Lower lobe of right lung (tissue), 2 donors: ENCODE data around the gene LAMA3. TPM values are rescaled to one million over a fixed set of nuclear protein-coding genes. Genes with fewer than 3 reads are reported as not detected.

Source experiments
- ATAC-seq, 2 donors: fragments of 200-7000 bp; cut with Tn5 transposase; one replicate each; pipeline ENCODE4 v1.9.1; 2020 to 2022; ENCODE audit warnings: mild to moderate bottlenecking in 2 of 2, moderate library complexity in 2 of 2
- DNase-seq: peaks from one replicate; pipeline ENCODE4 v3.0.0-alpha.2; 2020
- H3K27ac ChIP-seq: fragments of 200-600 bp; one replicate; pipeline ENCODE4 v1.8.0; 2022
- H3K27me3 ChIP-seq: fragments of 200-600 bp; one replicate; pipeline ENCODE4 v1.8.0; 2022; ENCODE audit warnings: low read depth
- H3K36me3 ChIP-seq: fragments of 200-600 bp; one replicate; pipeline ENCODE4 v1.8.0; 2022; ENCODE audit warnings: mild to moderate bottlenecking
- H3K4me1 ChIP-seq: fragments of 200-600 bp; one replicate; pipeline ENCODE4 v1.8.0; 2022
- H3K4me3 ChIP-seq: fragments of 200-600 bp; one replicate; pipeline ENCODE4 v1.8.0; 2022; ENCODE audit warnings: mild to moderate bottlenecking
- H3K9me3 ChIP-seq: fragments of 200-600 bp; one replicate; pipeline ENCODE4 v1.8.0; 2022
- CTCF ChIP-seq: fragments of 200-600 bp; IDR thresholded peaks from one replicate; pipeline ENCODE4 v1.8.0; 2022; ENCODE audit warnings: antibody characterized with exemption, mild to moderate bottlenecking
- intact Hi-C: fragments of 100-400 bp; cut with DNase I; formaldehyde crosslinking; loops from one replicate; pipeline ENCODE4 v1.11.0; 2022
- total RNA-seq: library from RNA; stranded (reverse); fragmentation: NEBNext Ultra II Directional; extraction: Animal tissue kit (Norgen Biotek cat#: 25700); gene quantifications from one replicate; pipeline ENCODE4 v1.2.1, GENCODE V29; 2021
- donor health status: DM: no; HTN: yes; CAD: no; lungs with severe emphysema.

LAMA3 gene
- total RNA-seq, 1 donor from 2014 or later = 89.1 TPM

- no peak for TF ChIP-seq CTCF
- intact Hi-C loops = no loop called here
- Histone ChIP-seq H3K27ac (no peak overlapping the region), H3K27me3 (no peaks in the 10 kb centered on the region), H3K9me3 (no peaks in the 10 kb centered on the region), H3K4me1 (peaks cover 13% of the 10 kb centered on the region), H3K4me3 (no peak overlapping the region), H3K36me3 (peaks cover 5% of the 10 kb centered on the region)
- DNase-seq (no peak), ATAC-seq (no peak)
These were observed 200.7 kb downstream of the LAMA3 start for GRCh38 chr18:23889907-23890306.

DNA sequence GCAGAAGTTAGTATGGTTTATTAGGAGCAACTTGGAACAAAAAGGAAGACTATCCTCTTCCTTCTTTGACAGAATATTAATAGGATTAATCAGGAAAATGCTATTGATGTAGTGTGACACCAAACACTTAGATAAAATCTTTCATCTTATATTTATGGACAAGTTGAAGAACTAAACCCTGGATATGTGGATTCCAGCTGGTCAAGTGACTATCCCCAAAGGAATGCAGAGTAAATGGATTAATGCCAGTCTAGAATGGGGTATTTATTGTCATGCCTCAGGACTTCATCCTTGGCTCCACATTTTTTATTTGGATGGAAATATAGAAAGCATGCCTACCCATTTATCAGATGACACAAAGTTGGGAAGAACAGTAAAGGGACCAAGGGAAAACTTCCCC, 201.3 kb downstream of the LAMA3 start:
- DNase-seq = no peak
- Histone ChIP-seq H3K9me3 (no peaks in the 10 kb centered on the region), H3K27me3 (no peaks in the 10 kb centered on the region), H3K4me1 (peaks cover 8% of the 10 kb centered on the region), H3K27ac (no peak overlapping the region), H3K4me3 (no peak overlapping the region), H3K36me3 (peaks cover 5% of the 10 kb centered on the region)
- intact Hi-C loops = no loop called here
- TF ChIP-seq CTCF = no peak
- no peak for ATAC-seq

DNA sequence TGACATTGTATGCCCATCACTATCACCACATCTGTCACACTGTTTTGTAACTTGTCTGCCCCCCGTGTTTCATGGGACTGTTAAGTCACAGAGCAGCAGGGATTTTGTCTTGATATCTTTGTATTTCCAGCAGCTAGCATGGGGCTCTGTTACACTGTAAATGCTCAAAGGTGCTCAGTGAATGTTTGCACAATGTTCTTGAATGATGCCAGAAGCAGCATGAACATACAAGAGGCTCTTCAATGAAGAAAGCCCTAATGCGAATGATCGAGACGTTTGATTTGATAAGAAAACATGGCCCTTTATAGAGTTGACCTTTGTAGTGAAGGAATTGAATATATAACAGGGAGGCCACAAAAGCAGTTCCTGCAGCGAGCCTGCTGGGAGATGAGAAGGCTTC, 204.4 kb downstream of the LAMA3 start:
- Histone ChIP-seq H3K27me3 (no peaks in the 10 kb centered on the region), H3K9me3 (no peaks in the 10 kb centered on the region), H3K4me3 (no peak overlapping the region), H3K36me3 (peaks cover 5% of the 10 kb centered on the region), H3K27ac (no peak overlapping the region), H3K4me1 (no peaks in the 10 kb centered on the region)
- intact Hi-C loops = no loop called here
- DNase-seq (no peak), ATAC-seq (peak; percentile 54 to 70)
- TF ChIP-seq CTCF = no peak

DNA sequence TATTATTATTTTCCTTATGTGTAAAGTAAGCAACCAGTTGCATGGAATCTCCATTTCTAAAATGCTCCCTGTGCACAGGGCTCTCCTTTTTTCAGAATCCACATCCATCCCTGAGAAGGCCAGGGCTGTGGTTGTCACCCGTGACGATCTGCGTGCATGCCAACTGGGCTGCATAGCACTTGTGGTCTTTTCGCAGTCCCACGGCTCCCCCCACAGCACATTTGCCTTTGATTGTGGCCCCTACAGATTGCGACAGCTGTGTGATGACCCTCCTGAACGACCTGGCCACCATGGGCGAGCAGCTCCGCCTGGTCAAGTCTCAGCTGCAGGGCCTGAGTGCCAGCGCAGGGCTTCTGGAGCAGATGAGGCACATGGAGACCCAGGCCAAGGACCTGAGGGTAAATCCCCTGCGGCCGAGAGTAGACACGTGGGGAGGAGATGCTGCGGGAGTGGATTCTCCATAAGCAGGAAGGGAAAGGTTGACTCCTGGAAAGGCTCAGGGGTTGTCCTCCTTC, 205.5 kb downstream of the LAMA3 start:
- no peak for DNase-seq
- intact Hi-C loops = no loop called here
- Histone ChIP-seq H3K27me3 (no peaks in the 10 kb centered on the region), H3K9me3 (no peaks in the 10 kb centered on the region), H3K36me3 (peaks cover 5% of the 10 kb centered on the region), H3K27ac (no peak overlapping the region), H3K4me1 (no peaks in the 10 kb centered on the region), H3K4me3 (no peak overlapping the region)
- TF ChIP-seq CTCF = no peak
- no peak for ATAC-seq

GRCh38 chr18:23897291-23897690, 208.0 kb downstream of the LAMA3 start:
- H3K4me1 ChIP-seq = peaks cover 7% of the 10 kb centered on the region
- intact Hi-C loops = no loop called here
- no peak overlapping the region for H3K27ac ChIP-seq
- H3K4me3 ChIP-seq = no peak overlapping the region
- H3K27me3 ChIP-seq = no peaks in the 10 kb centered on the region
- peak in 1 of 2 donors; percentile 66 for ATAC-seq
- no peaks in the 10 kb centered on the region for H3K9me3 ChIP-seq
- no peaks in the 10 kb centered on the region for H3K36me3 ChIP-seq
- TF ChIP-seq CTCF = no peak
- no peak for DNase-seq

DNA sequence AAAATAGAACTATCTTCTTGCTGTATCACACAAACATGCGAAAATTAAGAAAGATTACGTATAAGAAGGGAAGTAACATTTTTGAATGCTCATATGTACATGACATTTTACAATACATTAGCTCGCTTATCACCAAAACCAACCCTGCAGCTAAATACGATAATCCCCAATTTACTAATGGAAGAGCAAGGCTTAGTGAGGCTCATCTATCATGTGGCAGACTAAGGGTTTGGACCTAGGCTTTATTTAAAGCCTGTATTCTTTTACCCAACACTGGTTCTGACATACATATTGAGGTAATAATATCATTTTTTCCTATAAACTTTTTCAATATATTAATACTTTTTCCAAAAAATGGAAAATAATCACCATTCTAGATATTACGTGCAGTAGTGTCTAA, 208.5 kb downstream of the LAMA3 start:
- peaks cover 7% of the 10 kb centered on the region for H3K4me1 ChIP-seq
- H3K4me3 ChIP-seq = no peak overlapping the region
- H3K9me3 ChIP-seq = no peaks in the 10 kb centered on the region
- H3K36me3 ChIP-seq = no peaks in the 10 kb centered on the region
- ATAC-seq (no peak), DNase-seq (no peak)
- H3K27ac ChIP-seq = no peak overlapping the region
- H3K27me3 ChIP-seq = no peaks in the 10 kb centered on the region
- TF ChIP-seq CTCF = no peak
- intact Hi-C loops = no loop called here
